Caco-2 (cell line): ENCODE measurements around the gene PUS7. TPM values are rescaled to one million over a fixed set of nuclear protein-coding genes. Genes with fewer than 3 reads are reported as not detected.

Experiments
- BruUV-seq: library from RNA; stranded (reverse); fragments of 400-500 nt; replicated peaks from 2 replicates; lab custom pipeline; 2021; lab: Mats Ljungman, UMichigan
- CTCF ChIA-PET: fragments of 300-600 bp; sonication (Branson Sonifier 250); formaldehyde crosslinking; loops from one replicate; lab custom pipeline; 2022; ENCODE audit warnings: antibody characterized with exemption; lab: Charles Lee
- POLR2A ChIA-PET: fragments of 300-600 bp; sonication (Branson Sonifier 250); formaldehyde crosslinking; loops from one replicate; lab custom pipeline; 2022; ENCODE audit warnings: antibody characterized with exemption; lab: Charles Lee
- DNase-seq, 2 experiments: peaks; one replicate each; pipeline versions ENCODE4 v3.0.0 to v3.0.0-alpha.2; 2020 to 2022
- H3K27me3 ChIP-seq: replicated peaks from 2 replicates; pipeline ENCODE4 v1.6.0; 2011; ENCODE audit warnings: low read length; ENCODE audit not compliant: control insufficient read depth, insufficient read depth
- H3K36me3 ChIP-seq: 2 replicates; pipeline ENCODE4 v1.5.1; 2011; ENCODE audit warnings: low read length; ENCODE audit not compliant: control insufficient read depth, insufficient read depth
- H3K4me1 ChIP-seq: fragments of 250-450 bp; sonication (Bioruptor Pico); 2 replicates; pipeline ENCODE4 v1.5.1; 2020; ENCODE audit warnings: mild to moderate bottlenecking
- H3K4me3 ChIP-seq: 2 replicates; pipeline ENCODE4 v1.5.1; 2011; ENCODE audit warnings: low read depth, mild to moderate bottlenecking, control low read depth, low read length
- H3K9me3 ChIP-seq: fragments of 250-450 bp; sonication (Bioruptor Pico); 2 replicates; pipeline ENCODE4 v1.5.1; 2020; ENCODE audit warnings: mild to moderate bottlenecking, moderate library complexity
- H3K27ac Mint-ChIP-seq: one replicate; pipeline ENCODE4 v1.8.0; 2022; ENCODE audit warnings: mixed read lengths; ENCODE audit not compliant: unreplicated experiment
- H3K27me3 Mint-ChIP-seq: one replicate; pipeline ENCODE4 v1.8.0; 2022; ENCODE audit warnings: mixed read lengths; ENCODE audit not compliant: insufficient read depth, unreplicated experiment
- H3K36me3 Mint-ChIP-seq: one replicate; pipeline ENCODE4 v1.8.0; 2022; ENCODE audit warnings: mild to moderate bottlenecking, mixed read lengths; ENCODE audit not compliant: insufficient read depth, unreplicated experiment
- H3K4me1 Mint-ChIP-seq: one replicate; pipeline ENCODE4 v1.8.0; 2022; ENCODE audit warnings: low read depth, mixed read lengths; ENCODE audit not compliant: unreplicated experiment
- H3K4me3 Mint-ChIP-seq: one replicate; pipeline ENCODE4 v1.8.0; 2022; ENCODE audit warnings: mild to moderate bottlenecking, moderate library complexity, mixed read lengths; ENCODE audit not compliant: unreplicated experiment
- H3K9me3 Mint-ChIP-seq: one replicate; pipeline ENCODE4 v1.8.0; 2022; ENCODE audit warnings: mixed read lengths; ENCODE audit not compliant: unreplicated experiment
- intact Hi-C: fragments of 100-400 bp; cut with micrococcal nuclease; formaldehyde crosslinking; loops from one replicate; pipeline ENCODE4 v1.10.0; 2022; ENCODE audit not compliant: unreplicated experiment
- total RNA-seq: library from RNA; stranded (reverse); gene quantifications from 2 replicates; pipeline ENCODE4 v1.2.3, GENCODE V29; 2022
- TF ChIP-seq, protein P1 (sequence below), 2 experiments: fragments of 200-600 bp in 1 of 2; IDR thresholded peaks; 1 replicate in 1 of 2; 2 replicates in 1 of 2; pipeline versions ENCODE4 v1.5.1 to v1.8.0; 2011 to 2022; ENCODE audit warnings: antibody characterized with exemption in 1 of 2, control low read depth in 1 of 2, inconsistent platforms in 1 of 2, low read depth in 1 of 2, low read length in 1 of 2, mild to moderate bottlenecking in 1 of 2, moderate library complexity in 1 of 2; ENCODE audit not compliant: insufficient read depth in 1 of 2, severe bottlenecking in 1 of 2, unreplicated experiment in 1 of 2

The PUS7 gene
- total RNA-seq, 1 experiment from 2014 or later = 36.3 TPM

- no peak for DNase-seq
- no TSS peak for BruUV-seq
- H3K36me3 Mint-ChIP-seq = peaks cover 41% of the 10 kb centered on the region
- Histone ChIP-seq H3K9me3 (no peaks in the 10 kb centered on the region), H3K27me3 (no peaks in the 10 kb centered on the region), H3K4me1 (no peaks in the 10 kb centered on the region), H3K36me3 (no peaks in the 10 kb centered on the region; the same call in 1 of the 2 replicates), H3K4me3 (no peak overlapping the region)
- no peak overlapping the region for H3K4me3 Mint-ChIP-seq
- POLR2A ChIA-PET = no interaction called here
- CTCF ChIA-PET = interaction anchor here (0.6 kb wide), 1 partner anchor 76 kb away, joined by 3 read pairs; no protein-coding TSS in a partner anchor
- no peaks in the 10 kb centered on the region for H3K4me1 Mint-ChIP-seq
- intact Hi-C loops = no loop called here
- no peaks in the 10 kb centered on the region for H3K27me3 Mint-ChIP-seq
- no peaks in the 10 kb centered on the region for H3K9me3 Mint-ChIP-seq
- H3K27ac Mint-ChIP-seq = no peak overlapping the region
- TF ChIP-seq, protein P1, sequence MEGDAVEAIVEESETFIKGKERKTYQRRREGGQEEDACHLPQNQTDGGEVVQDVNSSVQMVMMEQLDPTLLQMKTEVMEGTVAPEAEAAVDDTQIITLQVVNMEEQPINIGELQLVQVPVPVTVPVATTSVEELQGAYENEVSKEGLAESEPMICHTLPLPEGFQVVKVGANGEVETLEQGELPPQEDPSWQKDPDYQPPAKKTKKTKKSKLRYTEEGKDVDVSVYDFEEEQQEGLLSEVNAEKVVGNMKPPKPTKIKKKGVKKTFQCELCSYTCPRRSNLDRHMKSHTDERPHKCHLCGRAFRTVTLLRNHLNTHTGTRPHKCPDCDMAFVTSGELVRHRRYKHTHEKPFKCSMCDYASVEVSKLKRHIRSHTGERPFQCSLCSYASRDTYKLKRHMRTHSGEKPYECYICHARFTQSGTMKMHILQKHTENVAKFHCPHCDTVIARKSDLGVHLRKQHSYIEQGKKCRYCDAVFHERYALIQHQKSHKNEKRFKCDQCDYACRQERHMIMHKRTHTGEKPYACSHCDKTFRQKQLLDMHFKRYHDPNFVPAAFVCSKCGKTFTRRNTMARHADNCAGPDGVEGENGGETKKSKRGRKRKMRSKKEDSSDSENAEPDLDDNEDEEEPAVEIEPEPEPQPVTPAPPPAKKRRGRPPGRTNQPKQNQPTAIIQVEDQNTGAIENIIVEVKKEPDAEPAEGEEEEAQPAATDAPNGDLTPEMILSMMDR (IDR thresholded peaks at IDR 0.05; ENCODE audit: insufficient read depth in 1 of 2, low read depth in 1 of 2, low read length in 1 of 2, severe bottlenecking in 1 of 2, unreplicated experiment in 1 of 2) = no peak
Observed at GRCh38 chr7:105565190-105565589, 43.1 kb upstream of the PUS7 start.

DNA sequence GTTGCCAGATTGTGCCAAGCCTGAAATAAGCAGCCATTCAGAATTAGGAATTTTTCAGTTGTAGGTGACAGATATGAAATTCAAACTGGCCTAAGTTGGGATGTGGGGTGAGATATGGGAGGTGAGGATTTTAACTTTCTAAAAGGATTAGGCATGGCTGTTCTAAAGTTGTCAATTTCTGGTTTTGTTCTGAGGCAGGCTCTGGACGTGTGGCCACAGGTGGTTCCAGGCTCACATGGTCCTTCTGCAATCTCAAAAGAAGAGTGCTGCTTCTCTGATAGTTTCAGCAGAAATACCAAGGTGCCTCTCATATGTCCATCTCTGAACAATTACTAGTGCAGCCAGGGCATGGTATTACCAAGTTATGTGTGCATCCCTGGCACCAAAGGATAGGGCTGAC lies 37.9 kb upstream of the PUS7 start:
- TF ChIP-seq, protein P1 (IDR thresholded peaks at IDR 0.05; ENCODE audit: insufficient read depth in 1 of 2, low read depth in 1 of 2, low read length in 1 of 2, severe bottlenecking in 1 of 2, unreplicated experiment in 1 of 2) = no peak
- no peaks in the 10 kb centered on the region for H3K4me1 ChIP-seq
- peaks cover 48% of the 10 kb centered on the region for H3K36me3 Mint-ChIP-seq
- ChIA-PET POLR2A (no interaction called here), CTCF (no interaction called here)
- H3K4me3 Mint-ChIP-seq = no peak overlapping the region
- BruUV-seq = no TSS peak
- no peaks in the 10 kb centered on the region for H3K4me1 Mint-ChIP-seq
- no peak overlapping the region for H3K27ac Mint-ChIP-seq
- no peaks in the 10 kb centered on the region for H3K27me3 Mint-ChIP-seq
- intact Hi-C loops = no loop called here
- no peak for DNase-seq
- H3K27me3 ChIP-seq = no peaks in the 10 kb centered on the region
- no peaks in the 10 kb centered on the region for H3K9me3 Mint-ChIP-seq
- no peaks in the 10 kb centered on the region for H3K9me3 ChIP-seq
- H3K36me3 ChIP-seq = no peaks in the 10 kb centered on the region; the same call in 1 of the 2 replicates
- no peak overlapping the region for H3K4me3 ChIP-seq

DNA sequence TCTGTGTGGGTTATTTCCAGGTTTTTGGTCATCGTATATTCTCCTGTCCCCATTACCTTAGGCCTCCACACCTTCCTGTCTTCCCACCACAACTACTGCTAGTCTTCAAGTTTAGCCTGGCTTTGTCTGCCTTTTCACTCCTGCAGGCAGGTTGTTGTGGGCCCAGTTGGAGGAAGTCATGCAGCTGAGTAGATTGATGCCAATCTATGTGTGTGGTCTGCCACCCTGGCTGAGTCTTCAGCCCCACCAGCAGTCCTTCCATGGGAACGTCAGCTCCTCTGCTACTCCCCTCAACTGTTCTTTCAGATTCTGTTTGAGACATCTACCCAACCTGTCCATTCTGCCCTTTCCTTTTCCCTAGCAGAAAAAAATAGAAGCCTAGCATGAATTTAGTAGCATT lies 16.3 kb upstream of the PUS7 start:
- no peak overlapping the region for H3K27ac Mint-ChIP-seq
- no peaks in the 10 kb centered on the region for H3K9me3 Mint-ChIP-seq
- POLR2A ChIA-PET = no interaction called here
- H3K4me1 Mint-ChIP-seq = peaks cover 2% of the 10 kb centered on the region
- no peak overlapping the region for H3K4me3 Mint-ChIP-seq
- Histone ChIP-seq H3K27me3 (no peaks in the 10 kb centered on the region), H3K4me3 (no peak overlapping the region), H3K36me3 (peaks cover 3% of the 10 kb centered on the region; the same call in 1 of the 2 replicates), H3K9me3 (no peaks in the 10 kb centered on the region), H3K4me1 (0 out of 2 replicates have a peak, but pooled peaks cover 1% of the 10 kb centered on the region)
- TF ChIP-seq, protein P1 (IDR thresholded peaks at IDR 0.05; ENCODE audit: insufficient read depth in 1 of 2, low read depth in 1 of 2, low read length in 1 of 2, severe bottlenecking in 1 of 2, unreplicated experiment in 1 of 2) = no peak
- peaks cover 36% of the 10 kb centered on the region for H3K36me3 Mint-ChIP-seq
- no peaks in the 10 kb centered on the region for H3K27me3 Mint-ChIP-seq
- CTCF ChIA-PET = no interaction called here
- BruUV-seq = no TSS peak
- intact Hi-C loops = no loop called here
- DNase-seq = no peak
